NCI-H1092 (cell line): ENCODE measurements around the gene RGS3.
"Not testable (repeated sequence)": the region's sequence is repeated elsewhere in the genome, so short reads cannot be mapped to it uniquely, and the experiment has no call there.

Source experiments
- DNase-seq: peaks from one replicate; lab custom pipeline; 2025; lab: John Stamatoyannopoulos, UW

The RGS3 gene

GRCh38 chr9:113488490-113488889 is 25.0 kb downstream of the RGS3 start:
- DNase-seq: no peak

- not testable (repeated sequence) for DNase-seq
These were observed 27.6 kb downstream of the RGS3 start for GRCh38 chr9:113491147-113491546.

- DNase-seq: no peak
These were observed 29.0 kb downstream of the RGS3 start for GRCh38 chr9:113492343-113493202.

- no peak for DNase-seq
These were observed 29.6 kb downstream of the RGS3 start for GRCh38 chr9:113493203-113493520.

- no peak for DNase-seq
These were observed 32.0 kb downstream of the RGS3 start for GRCh38 chr9:113495526-113495925.

- DNase-seq: no peak
These were observed 33.5 kb downstream of the RGS3 start for GRCh38 chr9:113497051-113497450.

- DNase-seq: no peak
These were observed 35.8 kb downstream of the RGS3 start for GRCh38 chr9:113499153-113499875.

- DNase-seq: no peak
These were observed 36.5 kb downstream of the RGS3 start for GRCh38 chr9:113499876-113500497.

GRCh38 chr9:113501129-113501686 is 37.7 kb downstream of the RGS3 start:
- no peak for DNase-seq

- DNase-seq: no peak
These were observed 38.3 kb downstream of the RGS3 start for GRCh38 chr9:113501852-113502251.

- no peak for DNase-seq
These were observed 39.0 kb downstream of the RGS3 start for GRCh38 chr9:113502427-113503034.

- no peak for DNase-seq
These were observed 39.6 kb downstream of the RGS3 start for GRCh38 chr9:113503131-113503541.

- DNase-seq: no peak
These were observed 40.2 kb downstream of the RGS3 start for GRCh38 chr9:113503613-113504211.

GRCh38 chr9:113504725-113505590 is 41.4 kb downstream of the RGS3 start:
- no peak for DNase-seq

GRCh38 chr9:113506090-113506589 is 42.6 kb downstream of the RGS3 start:
- DNase-seq: no peak

GRCh38 chr9:113507256-113507655 is 43.7 kb downstream of the RGS3 start:
- no peak for DNase-seq

- no peak for DNase-seq
These were observed 44.7 kb downstream of the RGS3 start for GRCh38 chr9:113508111-113508749.

- no peak for DNase-seq
These were observed 45.9 kb downstream of the RGS3 start for GRCh38 chr9:113509463-113509862.

- peak; percentile 24 for DNase-seq
These were observed 47.6 kb downstream of the RGS3 start for GRCh38 chr9:113511047-113511521.
